NT2/D1 (cell line): Measurements from ENCODE around the gene POU3F1.

Experiments used
- SUZ12 ChIP-seq: IDR thresholded peaks from 2 replicates; pipeline ENCODE4 v1.6.1; 2011; ENCODE audit not compliant: insufficient read length, insufficient read depth; ENCODE audit errors: extremely low read depth
- YY1 ChIP-seq: IDR thresholded peaks from 2 replicates; pipeline ENCODE4 v1.6.1; 2011; ENCODE audit not compliant: insufficient read length, insufficient read depth
- ZNF274 ChIP-seq: IDR thresholded peaks from 2 replicates; pipeline ENCODE4 v1.6.1; 2011; ENCODE audit warnings: mild to moderate bottlenecking, low read depth, low read length

DNA sequence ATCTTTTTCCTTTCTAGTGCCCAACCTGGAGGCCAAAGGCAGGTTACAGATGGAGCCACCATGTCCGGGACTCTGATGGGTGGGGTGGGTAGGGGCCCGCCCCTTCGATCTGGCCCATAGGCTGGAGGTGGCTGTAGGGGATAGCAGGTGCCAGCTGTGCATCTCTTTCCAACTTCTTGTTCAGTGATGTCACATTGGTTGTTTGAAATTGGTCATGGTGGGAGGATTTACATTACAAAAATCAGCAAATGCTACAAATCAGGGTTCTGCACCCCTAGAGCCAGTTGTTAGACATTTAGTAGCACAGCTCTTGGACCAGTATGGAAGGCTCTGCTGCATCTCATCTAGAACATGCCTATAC is 22.4 kb upstream of the POU3F1 start:
- TF ChIP-seq ZNF274 = no peak
- no peak for TF ChIP-seq YY1
- TF ChIP-seq SUZ12 = no peak
